Stomach (tissue), 4 donors: ENCODE results near the gene DLG2.

Source experiments
- POLR2A ChIP-seq, 4 donors: fragments of 450-650 bp; IDR thresholded peaks; one replicate each; pipeline ENCODE4 v1.6.1; 2016; ENCODE audit warnings: antibody characterized with exemption in 4 of 4, control low read depth in 2 of 4, mild to moderate bottlenecking in 1 of 4, moderate library complexity in 1 of 4
- POLR2AphosphoS5 ChIP-seq, 3 donors: sonication (generic); formaldehyde crosslinking; IDR thresholded peaks; one replicate each; pipeline ENCODE4 v1.6.1; 2016; ENCODE audit warnings: antibody characterized with exemption in 3 of 3
- TF ChIP-seq, protein P1 (sequence below), 7 experiments: fragments of 450-650 bp in 4 of 7; fragments of 200-600 bp in 3 of 7; sonication (generic) in 3 of 7; IDR thresholded peaks; one replicate each; pipeline ENCODE4 v1.5.1; 2016 to 2019; ENCODE audit warnings: antibody characterized with exemption in 7 of 7, control low read depth in 2 of 7, mild to moderate bottlenecking in 1 of 7

DNA sequence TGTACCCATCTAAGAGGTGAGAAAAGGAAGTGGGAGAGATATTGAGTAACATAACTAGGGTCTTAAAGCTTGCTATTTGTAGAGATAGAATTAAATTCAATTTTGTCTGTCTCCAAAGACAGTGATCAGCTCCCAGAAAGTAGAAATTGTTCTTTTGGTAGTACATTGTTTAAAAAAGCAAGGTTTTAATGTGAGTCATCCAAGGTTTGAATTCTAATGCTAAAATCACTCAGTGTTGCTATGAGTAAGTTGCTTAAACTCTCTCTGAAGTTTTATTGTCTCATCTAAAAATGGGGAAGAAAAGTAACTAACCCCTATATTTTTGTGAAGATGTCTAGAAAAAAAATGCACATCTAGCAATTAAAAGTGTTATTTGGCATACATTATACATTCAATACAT is 1336.5 kb downstream of the DLG2 start:
- TF ChIP-seq, protein P1, sequence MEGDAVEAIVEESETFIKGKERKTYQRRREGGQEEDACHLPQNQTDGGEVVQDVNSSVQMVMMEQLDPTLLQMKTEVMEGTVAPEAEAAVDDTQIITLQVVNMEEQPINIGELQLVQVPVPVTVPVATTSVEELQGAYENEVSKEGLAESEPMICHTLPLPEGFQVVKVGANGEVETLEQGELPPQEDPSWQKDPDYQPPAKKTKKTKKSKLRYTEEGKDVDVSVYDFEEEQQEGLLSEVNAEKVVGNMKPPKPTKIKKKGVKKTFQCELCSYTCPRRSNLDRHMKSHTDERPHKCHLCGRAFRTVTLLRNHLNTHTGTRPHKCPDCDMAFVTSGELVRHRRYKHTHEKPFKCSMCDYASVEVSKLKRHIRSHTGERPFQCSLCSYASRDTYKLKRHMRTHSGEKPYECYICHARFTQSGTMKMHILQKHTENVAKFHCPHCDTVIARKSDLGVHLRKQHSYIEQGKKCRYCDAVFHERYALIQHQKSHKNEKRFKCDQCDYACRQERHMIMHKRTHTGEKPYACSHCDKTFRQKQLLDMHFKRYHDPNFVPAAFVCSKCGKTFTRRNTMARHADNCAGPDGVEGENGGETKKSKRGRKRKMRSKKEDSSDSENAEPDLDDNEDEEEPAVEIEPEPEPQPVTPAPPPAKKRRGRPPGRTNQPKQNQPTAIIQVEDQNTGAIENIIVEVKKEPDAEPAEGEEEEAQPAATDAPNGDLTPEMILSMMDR (IDR thresholded peaks at IDR 0.05): no peak
- TF ChIP-seq POLR2A (IDR thresholded peaks at IDR 0.05) (no peak), POLR2AphosphoS5 (IDR thresholded peaks at IDR 0.05) (no peak)
